Amniotic stem cell (primary cell): ENCODE results near the gene C1QL2.

Source experiments
- DNase-seq: peaks from one replicate; lab custom pipeline; 2025; lab: John Stamatoyannopoulos, UW

Gene C1QL2

GRCh38 chr2:119137502-119137901, 21.0 kb downstream of the C1QL2 start:
- DNase-seq: no peak

GRCh38 chr2:119136872-119137271, 21.7 kb downstream of the C1QL2 start:
- DNase-seq: no peak

GRCh38 chr2:119136093-119136492, 22.5 kb downstream of the C1QL2 start:
- no peak for DNase-seq

GRCh38 chr2:119134775-119135174, 23.8 kb downstream of the C1QL2 start:
- DNase-seq: no peak

GRCh38 chr2:119126650-119127049, 31.9 kb downstream of the C1QL2 start:
- DNase-seq: no peak

GRCh38 chr2:119123389-119123788, 35.2 kb downstream of the C1QL2 start:
- no peak for DNase-seq

- DNase-seq: no peak
These were observed 35.9 kb downstream of the C1QL2 start for GRCh38 chr2:119122663-119123062.

GRCh38 chr2:119119999-119120756, 38.4 kb downstream of the C1QL2 start:
- DNase-seq: no peak

- no peak for DNase-seq
These were observed 39.3 kb downstream of the C1QL2 start for GRCh38 chr2:119119076-119119785.

GRCh38 chr2:119117891-119118882, 40.4 kb downstream of the C1QL2 start:
- no peak for DNase-seq

- DNase-seq: no peak
These were observed 41.1 kb downstream of the C1QL2 start for GRCh38 chr2:119117408-119117807.

- DNase-seq: no peak
These were observed 41.9 kb downstream of the C1QL2 start for GRCh38 chr2:119116411-119117295.

- no peak for DNase-seq
These were observed 44.3 kb downstream of the C1QL2 start for GRCh38 chr2:119114266-119114665.

- no peak for DNase-seq
These were observed 45.1 kb downstream of the C1QL2 start for GRCh38 chr2:119113489-119113770.

- DNase-seq: no peak
These were observed 45.6 kb downstream of the C1QL2 start for GRCh38 chr2:119112770-119113488.

- DNase-seq: no peak
These were observed 46.3 kb downstream of the C1QL2 start for GRCh38 chr2:119112230-119112629.

- no peak for DNase-seq
These were observed 47.2 kb downstream of the C1QL2 start for GRCh38 chr2:119111115-119111975.

- DNase-seq: no peak
These were observed 48.7 kb downstream of the C1QL2 start for GRCh38 chr2:119109866-119110265.

- DNase-seq: no peak
These were observed 50.4 kb downstream of the C1QL2 start for GRCh38 chr2:119108186-119108585.
